GM23248 (cell line): ENCODE results near the gene COX19. TPM values are rescaled to one million over a fixed set of nuclear protein-coding genes. Genes with fewer than 3 reads are reported as not detected.

ENCODE experiments used
- DNase-seq: peaks from one replicate; pipeline ENCODE4 v3.0.0-alpha.2; 2015
- H2AFZ ChIP-seq: fragments of 200-600 bp; sonication (generic); 2 replicates; pipeline ENCODE4 v1.6.1; 2016; ENCODE audit warnings: antibody characterized with exemption
- H3F3A ChIP-seq: fragments of 200-600 bp; sonication (generic); 2 replicates; pipeline ENCODE4 v1.6.1; 2016; ENCODE audit warnings: mild to moderate bottlenecking, antibody characterized with exemption, mixed run types; ENCODE audit not compliant: insufficient read depth
- H3K27ac ChIP-seq: fragments of 200-600 bp; sonication (generic); 2 replicates; pipeline ENCODE4 v1.5.1; 2016; ENCODE audit warnings: mild to moderate bottlenecking
- H3K27me3 ChIP-seq: fragments of 200-600 bp; sonication (generic); replicated peaks from 2 replicates; pipeline ENCODE4 v1.6.1; 2016; ENCODE audit warnings: mild to moderate bottlenecking; ENCODE audit not compliant: insufficient read depth
- H3K36me3 ChIP-seq: fragments of 200-600 bp; sonication (generic); 2 replicates; pipeline ENCODE4 v1.6.1; 2016; ENCODE audit warnings: low read depth, mild to moderate bottlenecking
- H3K4me1 ChIP-seq: fragments of 200-600 bp; sonication (generic); 2 replicates; pipeline ENCODE4 v1.6.1; 2016; ENCODE audit warnings: mild to moderate bottlenecking; ENCODE audit not compliant: insufficient read depth
- H3K4me2 ChIP-seq: fragments of 200-600 bp; sonication (generic); one replicate; pipeline ENCODE4 v1.6.1; 2016; ENCODE audit warnings: mild to moderate bottlenecking; ENCODE audit not compliant: unreplicated experiment
- H3K4me3 ChIP-seq: fragments of 200-600 bp; sonication (generic); 2 replicates; pipeline ENCODE4 v1.5.1; 2016; ENCODE audit warnings: mild to moderate bottlenecking
- H3K79me2 ChIP-seq: fragments of 200-600 bp; sonication (generic); 2 replicates; pipeline ENCODE4 v1.6.1; 2016; ENCODE audit warnings: mild to moderate bottlenecking; ENCODE audit not compliant: insufficient read depth
- H3K9ac ChIP-seq: fragments of 200-600 bp; sonication (generic); 2 replicates; pipeline ENCODE4 v1.6.1; 2016; ENCODE audit warnings: mild to moderate bottlenecking
- H3K9me2 ChIP-seq: fragments of 200-600 bp; sonication (generic); 2 replicates; pipeline ENCODE4 v1.6.1; 2016; ENCODE audit warnings: mixed run types, mild to moderate bottlenecking, moderate library complexity; ENCODE audit not compliant: insufficient read depth
- H3K9me3 ChIP-seq: fragments of 200-600 bp; sonication (generic); one replicate; pipeline ENCODE4 v1.6.1; 2017; ENCODE audit warnings: low read depth
- H4K20me1 ChIP-seq: fragments of 200-600 bp; sonication (generic); 2 replicates; pipeline ENCODE4 v1.6.0; 2016; ENCODE audit not compliant: insufficient read depth
- EZH2 ChIP-seq: fragments of 200-600 bp; sonication (generic); IDR thresholded peaks from 2 replicates; pipeline ENCODE4 v1.6.1; 2018; ENCODE audit warnings: antibody characterized with exemption, mild to moderate bottlenecking; ENCODE audit not compliant: insufficient read depth, poor library complexity, severe bottlenecking
- EZH2phosphoT487 ChIP-seq: fragments of 200-600 bp; sonication (generic); IDR thresholded peaks from 2 replicates; pipeline ENCODE4 v1.6.1; 2018; ENCODE audit warnings: antibody characterized with exemption, moderate library complexity, mild to moderate bottlenecking, low read depth; ENCODE audit not compliant: insufficient read depth
- WGBS, 2 experiments: methylation state at CpG; one replicate each; pipeline ENCODE4 v1.1.6; 2015 to 2017; ENCODE audit warnings: low lambda C conversion rate in 2 of 2, low coverage in 1 of 2; ENCODE audit errors: missing lambda C conversion rate in 2 of 2; 5-methylcytosine and 5-hydroxymethylcytosine counted together
- in situ Hi-C: fragments of 300-500 bp; cut with MboI; formaldehyde crosslinking; loops from 2 replicates; pipeline ENCODE4 v1.15.0; 2020
- polyA plus RNA-seq: library from polyadenylated mRNA; unstranded; fragments of >200 nt; fragmentation: Nextera tagmentation; extraction: Ambion mirVana; gene quantifications from 2 replicates; pipeline ENCODE4 v1.2.1, GENCODE V29; 2016
- total RNA-seq: library from RNA; depleted of rRNA; stranded (reverse); fragments of >200 nt; shearing (Covaris generic); gene quantifications from 2 replicates; pipeline ENCODE4 v1.2.3, GENCODE V29; 2014

COX19 gene
- total and polyA plus RNA-seq, 2 experiments from 2014 or later = 5.5 to 9.9 TPM

- no peak overlapping the region for H2AFZ ChIP-seq
- no peak overlapping the region for H3K9ac ChIP-seq
- H3K79me2 ChIP-seq = peaks cover 3% of the 10 kb centered on the region; the same call in 1 of the 2 replicates
- no peaks in the 10 kb centered on the region for H3K36me3 ChIP-seq
- 78 to 79% methylated on average over 25 to 27 of the region's 28 CpGs for WGBS, 2 experiments
- no peaks in the 10 kb centered on the region for H3K9me3 ChIP-seq
- no peaks in the 10 kb centered on the region for H3K4me1 ChIP-seq
- in situ Hi-C loops = no loop called here
- H3F3A ChIP-seq = no peaks in the 10 kb centered on the region
- H3K27me3 ChIP-seq = no peaks in the 10 kb centered on the region
- H4K20me1 ChIP-seq = no peaks in the 10 kb centered on the region
- no peak overlapping the region for H3K4me2 ChIP-seq
- H3K4me3 ChIP-seq = no peak overlapping the region
- no peak overlapping the region for H3K27ac ChIP-seq
- H3K9me2 ChIP-seq = no peaks in the 10 kb centered on the region
- no peak for DNase-seq
- TF ChIP-seq EZH2phosphoT487 = no peak
- TF ChIP-seq EZH2 = no peak
Observed at GRCh38 chr7:1015196-1016121, 40.1 kb upstream of the COX19 start.

GRCh38 chr7:1014681-1015080 lies 39.3 kb upstream of the COX19 start:
- Histone ChIP-seq H3K79me2 (peaks cover 3% of the 10 kb centered on the region; the same call in 1 of the 2 replicates), H3K9me3 (no peaks in the 10 kb centered on the region), H3K4me1 (no peaks in the 10 kb centered on the region), H3K27me3 (no peaks in the 10 kb centered on the region), H3K4me2 (no peak overlapping the region), H3K9me2 (no peaks in the 10 kb centered on the region), H4K20me1 (no peaks in the 10 kb centered on the region), H2AFZ (no peak overlapping the region), H3K4me3 (no peak overlapping the region), H3K27ac (no peak overlapping the region), H3K9ac (no peak overlapping the region), H3F3A (no peaks in the 10 kb centered on the region), H3K36me3 (no peaks in the 10 kb centered on the region)
- TF ChIP-seq EZH2 (no peak), EZH2phosphoT487 (no peak)
- in situ Hi-C loops = no loop called here
- no peak for DNase-seq
- 93 to 95% methylated on average over 20 of the region's 20 CpGs for WGBS, 2 experiments

DNA sequence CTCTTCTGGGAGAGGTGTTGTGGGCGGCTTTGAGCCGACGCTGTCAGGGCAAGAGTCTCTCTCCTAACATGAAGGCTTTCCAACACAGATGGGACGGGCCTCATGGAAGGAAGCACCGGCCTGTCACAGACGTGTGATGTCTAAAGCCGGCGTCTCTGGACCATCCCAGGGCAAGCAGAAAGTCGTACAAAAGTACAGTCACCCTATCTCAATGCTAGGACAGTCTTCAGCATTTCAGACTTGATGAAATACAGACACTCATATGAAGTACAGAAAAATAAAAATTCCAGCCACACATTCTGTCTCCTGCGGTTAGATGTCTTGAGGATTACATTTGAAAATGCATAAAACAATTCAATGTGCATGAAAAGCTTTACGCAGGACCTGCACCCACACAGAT lies 38.2 kb upstream of the COX19 start:
- H3K4me3 ChIP-seq = no peak overlapping the region
- H3K27me3 ChIP-seq = no peaks in the 10 kb centered on the region
- no peak overlapping the region for H3K4me2 ChIP-seq
- WGBS, 2 experiments = 71 to 72% methylated on average over 9 to 11 of the region's 11 CpGs
- in situ Hi-C loops = no loop called here
- no peak for DNase-seq
- TF ChIP-seq EZH2phosphoT487 (no peak), EZH2 (no peak)
- H3F3A ChIP-seq = no peaks in the 10 kb centered on the region
- H3K4me1 ChIP-seq = no peaks in the 10 kb centered on the region
- H3K9me3 ChIP-seq = no peaks in the 10 kb centered on the region
- no peaks in the 10 kb centered on the region for H3K9me2 ChIP-seq
- H3K79me2 ChIP-seq = peaks cover 3% of the 10 kb centered on the region; the same call in 1 of the 2 replicates
- no peak overlapping the region for H3K27ac ChIP-seq
- no peaks in the 10 kb centered on the region for H4K20me1 ChIP-seq
- no peak overlapping the region for H2AFZ ChIP-seq
- H3K9ac ChIP-seq = no peak overlapping the region
- no peaks in the 10 kb centered on the region for H3K36me3 ChIP-seq

GRCh38 chr7:1012716-1013095 lies 37.4 kb upstream of the COX19 start:
- Histone ChIP-seq H3K27me3 (no peaks in the 10 kb centered on the region), H3K27ac (no peak overlapping the region), H2AFZ (no peak overlapping the region), H3K36me3 (no peaks in the 10 kb centered on the region), H4K20me1 (no peaks in the 10 kb centered on the region), H3K4me1 (no peaks in the 10 kb centered on the region), H3K4me3 (no peak overlapping the region), H3K79me2 (peaks cover 3% of the 10 kb centered on the region; the same call in 1 of the 2 replicates), H3K9me2 (no peaks in the 10 kb centered on the region), H3K9ac (no peak overlapping the region), H3K9me3 (no peaks in the 10 kb centered on the region), H3K4me2 (no peak overlapping the region), H3F3A (no peaks in the 10 kb centered on the region)
- DNase-seq = no peak
- no peak for TF ChIP-seq EZH2phosphoT487
- TF ChIP-seq EZH2 = no peak
- in situ Hi-C loops = no loop called here
- 92 to 97% methylated on average over 25 to 30 of the region's 30 CpGs for WGBS, 2 experiments
